ENCODE results near the gene HAUS8.
"Not testable (repeated sequence)": the region's sequence is repeated elsewhere in the genome, so short reads cannot be mapped to it uniquely, and the experiment has no call there.

HAUS8 gene, protein sequence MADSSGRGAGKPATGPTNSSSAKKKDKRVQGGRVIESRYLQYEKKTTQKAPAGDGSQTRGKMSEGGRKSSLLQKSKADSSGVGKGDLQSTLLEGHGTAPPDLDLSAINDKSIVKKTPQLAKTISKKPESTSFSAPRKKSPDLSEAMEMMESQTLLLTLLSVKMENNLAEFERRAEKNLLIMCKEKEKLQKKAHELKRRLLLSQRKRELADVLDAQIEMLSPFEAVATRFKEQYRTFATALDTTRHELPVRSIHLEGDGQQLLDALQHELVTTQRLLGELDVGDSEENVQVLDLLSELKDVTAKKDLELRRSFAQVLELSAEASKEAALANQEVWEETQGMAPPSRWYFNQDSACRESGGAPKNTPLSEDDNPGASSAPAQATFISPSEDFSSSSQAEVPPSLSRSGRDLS

DNA sequence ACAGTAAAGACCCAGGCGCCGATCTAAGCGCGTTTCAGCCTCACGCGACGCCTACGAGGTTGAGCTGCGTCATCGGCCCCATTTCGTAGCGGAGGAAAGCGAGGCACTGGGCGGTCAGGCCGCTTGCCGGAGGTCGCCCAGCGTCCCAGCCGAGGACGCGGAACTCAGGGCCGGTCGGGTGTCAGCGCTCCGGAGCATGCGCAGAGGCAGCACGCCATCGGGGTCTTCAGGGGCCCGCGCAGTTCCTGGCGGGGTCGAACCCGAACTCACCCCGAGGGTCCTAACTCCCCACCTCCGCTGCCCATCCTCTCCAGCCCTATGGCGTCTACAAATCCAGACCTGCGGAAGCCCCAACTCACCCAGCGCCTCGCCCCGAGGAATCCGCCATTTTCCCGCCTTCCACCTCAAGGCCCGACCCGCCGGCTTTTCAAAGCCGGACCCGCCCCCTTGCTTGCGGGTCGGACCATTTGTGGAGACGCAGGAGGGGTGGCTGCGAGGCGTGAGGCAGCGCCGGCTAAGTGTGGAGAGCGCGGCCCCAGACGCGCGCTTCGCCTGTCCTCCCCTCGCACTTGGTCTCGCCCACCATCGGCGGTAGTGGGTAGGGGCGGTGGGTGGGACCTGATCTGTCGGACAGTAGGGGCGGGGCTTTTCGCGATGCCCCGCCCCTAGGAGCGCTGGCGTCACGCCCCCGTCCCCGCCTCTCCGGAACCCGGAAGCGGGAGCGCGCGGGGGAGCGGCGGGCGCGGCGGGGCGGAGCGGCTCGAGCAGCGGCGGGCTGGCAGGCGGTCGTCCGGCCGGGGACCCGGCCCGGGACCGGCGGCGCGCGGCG lies at the start of gene HAUS8, which contains the start of gene MYO9B:
Gene HAUS8, minus strand, starts transcription at position 418 of the 829 bp plus-strand sequence. Its CDS starts 30 bp downstream, at position 388.
Gene MYO9B, plus strand, starts transcription at position 743 of the 829 bp plus-strand sequence. CDS start 25,941 bp downstream, outside the sequence.
- DNase-seq, result peak; percentile 100

DNA sequence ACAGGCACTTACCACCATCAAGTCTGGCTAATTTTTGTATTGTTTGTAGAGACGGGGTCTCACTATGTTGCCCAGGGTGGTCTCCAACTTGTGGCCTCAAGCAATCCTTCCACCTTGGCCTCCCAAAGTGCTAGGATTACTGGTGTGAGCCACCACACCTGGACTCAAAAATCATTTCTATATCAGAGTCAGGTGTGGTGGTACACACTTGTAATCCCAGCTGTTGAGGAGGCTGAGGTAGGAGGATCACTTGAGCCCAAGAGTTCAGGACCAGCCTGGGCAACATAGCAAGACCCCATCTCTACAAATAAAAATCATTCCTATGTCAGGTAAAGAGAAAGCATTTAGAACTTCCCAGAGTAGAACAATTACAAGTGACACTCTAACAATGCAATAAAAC lies 48.8 kb upstream of the HAUS8 start:
- DNase-seq, result no peak

DNA sequence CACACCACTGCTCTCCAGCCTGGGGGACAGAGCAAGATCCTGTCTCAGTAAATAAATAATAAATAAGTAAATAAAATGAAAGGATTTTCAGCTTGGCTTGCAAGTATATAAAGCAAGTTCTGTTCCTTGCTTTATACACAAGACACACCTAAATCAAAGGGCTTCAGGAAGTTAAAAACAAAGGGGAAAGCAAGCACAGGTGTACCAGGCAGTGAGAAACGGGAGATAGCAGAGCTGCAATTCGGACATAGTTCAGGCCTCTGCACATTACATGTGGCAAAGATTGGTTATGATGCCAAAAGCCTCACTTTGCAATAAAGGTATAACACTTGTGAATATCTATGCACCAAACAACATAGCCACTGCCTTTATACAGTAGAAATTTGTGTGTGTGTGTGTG lies 47.8 kb upstream of the HAUS8 start:
- DNase-seq, result no peak

DNA sequence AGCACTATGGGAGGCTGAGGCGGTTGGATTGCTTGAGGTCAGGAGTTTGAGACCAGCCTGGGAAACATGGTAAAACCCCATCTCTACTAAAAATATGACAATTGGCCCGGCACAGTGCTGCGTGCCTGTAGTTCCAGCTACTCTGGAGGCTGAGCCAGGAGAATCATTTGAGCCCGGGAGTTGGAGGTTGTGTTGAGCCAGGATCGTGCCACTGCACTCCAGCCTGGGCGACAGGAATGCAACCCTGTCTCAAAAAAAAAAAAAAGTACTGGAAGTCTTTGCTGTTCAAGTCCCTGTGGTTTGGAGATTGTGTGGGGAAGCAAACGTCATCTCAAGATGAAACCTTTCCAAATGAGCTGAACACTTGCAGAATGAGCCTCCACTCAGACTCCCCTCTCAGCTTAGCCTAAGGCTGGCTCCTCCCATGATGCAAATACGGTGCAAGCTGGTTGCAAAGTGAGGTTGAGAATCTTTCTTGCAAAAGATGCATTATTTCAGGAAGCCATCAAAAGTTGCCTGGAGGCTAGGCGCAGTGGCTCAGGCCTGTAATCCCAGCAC lies 46.6 kb upstream of the HAUS8 start:
- peak; percentile 36 for DNase-seq

DNA sequence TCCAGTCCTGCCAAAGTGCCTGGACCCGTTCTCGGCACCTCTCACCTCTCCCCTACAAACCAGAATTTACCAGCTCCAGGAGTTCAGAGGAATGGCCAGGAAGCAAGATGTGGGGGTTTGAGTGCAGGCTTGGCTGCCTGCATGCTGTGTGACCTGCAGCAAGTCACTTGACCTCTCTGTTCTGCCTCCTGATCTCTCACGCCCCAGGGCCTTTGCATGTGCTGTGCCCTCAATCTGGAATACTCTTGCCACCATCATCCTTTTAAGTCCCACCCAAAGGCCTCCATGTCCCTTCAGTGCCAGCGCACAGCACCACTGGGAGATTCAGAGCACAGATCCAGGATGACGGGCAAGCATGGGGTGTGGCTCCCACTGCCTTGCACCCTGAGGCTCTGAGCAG lies 43.7 kb upstream of the HAUS8 start:
- no peak for DNase-seq

DNA sequence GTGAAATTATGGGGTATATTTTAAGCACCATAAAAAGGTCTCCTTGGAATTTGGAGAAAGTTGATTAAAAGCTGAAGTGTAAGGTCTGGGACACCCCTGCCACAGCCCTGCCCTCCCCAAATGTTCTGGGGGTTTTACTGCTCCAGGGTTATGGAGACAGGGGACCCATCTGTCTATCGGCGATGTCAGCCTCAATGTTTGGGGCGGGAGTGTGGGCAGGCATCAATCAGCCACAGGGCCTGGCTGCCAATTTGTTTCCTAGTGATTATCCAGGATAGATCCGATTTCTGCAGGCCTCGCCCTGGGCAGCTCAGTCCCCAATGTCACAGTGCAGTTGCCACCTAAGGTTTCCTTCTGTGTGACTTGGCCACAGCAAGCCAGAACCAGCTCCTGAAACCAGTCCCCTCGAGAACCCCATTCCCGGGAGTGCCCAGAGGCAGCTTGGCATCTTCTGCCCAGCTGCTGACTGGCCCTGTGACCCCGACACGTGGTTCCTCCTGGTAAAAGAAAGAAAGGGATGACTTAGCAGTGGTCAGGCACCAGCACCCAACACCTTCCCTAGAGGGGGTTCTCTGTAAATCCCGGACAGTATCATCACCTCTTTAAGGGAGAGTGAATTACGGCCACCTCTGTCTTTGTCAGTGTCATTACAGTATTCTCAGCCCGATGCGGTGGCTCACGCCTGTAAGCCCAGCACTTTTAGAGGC lies 41.9 kb upstream of the HAUS8 start:
- DNase-seq, result no peak

DNA sequence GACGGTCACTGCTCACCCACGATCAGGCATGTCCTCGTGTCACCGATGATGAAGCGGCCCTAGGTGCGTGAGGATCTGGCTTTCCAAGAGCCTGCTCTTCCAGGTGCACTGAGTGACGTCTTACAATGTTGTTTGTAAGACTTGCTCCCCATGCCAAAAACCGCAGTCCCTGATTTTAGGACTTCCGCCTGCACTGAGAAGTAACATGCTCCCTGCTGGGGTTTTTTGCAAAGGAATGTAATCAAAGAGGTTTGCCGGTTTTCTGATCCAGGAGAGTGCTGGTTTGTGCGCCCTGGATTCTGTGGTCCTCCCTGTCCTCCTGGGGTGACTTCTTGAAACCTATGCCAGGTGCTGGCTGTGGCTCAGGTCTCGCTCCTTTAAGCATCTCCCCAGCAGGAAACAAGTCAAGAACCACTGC lies 39.2 kb upstream of the HAUS8 start:
- DNase-seq, result no peak

DNA sequence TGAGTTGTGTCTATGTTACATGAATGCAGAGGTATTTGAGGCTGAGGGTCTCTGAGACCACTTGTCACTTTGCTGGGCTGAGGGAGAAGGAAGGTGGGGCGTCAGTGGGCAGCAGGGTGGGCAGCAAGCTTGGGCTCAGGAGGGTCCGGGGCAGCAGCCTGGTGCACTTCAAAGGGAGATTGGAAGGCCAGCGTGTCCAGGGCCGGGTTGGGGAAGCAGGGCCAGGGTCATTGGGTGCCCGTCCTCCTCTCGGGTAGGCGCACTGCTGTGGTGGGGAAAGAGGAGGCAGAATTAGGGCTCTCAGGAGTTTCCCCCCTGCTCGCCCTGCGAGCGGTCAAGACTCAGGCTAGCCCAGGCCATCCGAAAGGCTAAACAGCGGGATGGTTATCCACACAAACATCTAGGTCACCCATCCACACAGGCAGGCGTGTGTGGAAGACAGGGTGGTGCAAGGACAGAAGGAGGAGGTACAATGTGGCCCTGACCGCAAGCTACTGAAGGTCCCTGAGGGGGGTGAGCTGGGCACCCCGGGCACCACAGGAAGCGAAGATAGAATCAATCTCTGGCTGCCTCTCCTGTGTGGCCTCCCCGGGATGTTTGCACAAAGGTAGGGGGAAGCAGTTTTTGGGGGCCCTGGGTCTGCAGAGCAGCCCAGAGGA lies 38.0 kb upstream of the HAUS8 start:
- no peak for DNase-seq

DNA sequence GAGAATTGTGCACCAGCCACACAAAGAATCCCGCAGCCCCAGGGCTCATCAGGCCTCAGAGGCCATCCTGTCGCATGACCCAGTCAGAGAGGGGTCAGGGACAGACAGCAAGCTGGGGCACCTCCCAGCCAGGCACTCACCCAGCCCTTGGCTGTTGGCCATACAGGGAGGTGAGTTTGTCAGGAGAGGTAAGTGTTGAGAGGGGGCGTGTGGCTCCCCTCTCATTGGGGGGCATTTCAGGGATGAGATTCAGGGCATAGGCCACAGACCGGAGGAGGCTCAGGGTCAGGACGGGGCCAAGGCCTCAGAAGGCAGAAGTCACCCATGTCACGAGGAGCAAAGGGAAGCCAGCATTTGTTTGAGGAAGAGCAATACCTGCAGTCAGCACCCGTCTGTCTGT lies 37.4 kb upstream of the HAUS8 start:
- DNase-seq, result no peak

DNA sequence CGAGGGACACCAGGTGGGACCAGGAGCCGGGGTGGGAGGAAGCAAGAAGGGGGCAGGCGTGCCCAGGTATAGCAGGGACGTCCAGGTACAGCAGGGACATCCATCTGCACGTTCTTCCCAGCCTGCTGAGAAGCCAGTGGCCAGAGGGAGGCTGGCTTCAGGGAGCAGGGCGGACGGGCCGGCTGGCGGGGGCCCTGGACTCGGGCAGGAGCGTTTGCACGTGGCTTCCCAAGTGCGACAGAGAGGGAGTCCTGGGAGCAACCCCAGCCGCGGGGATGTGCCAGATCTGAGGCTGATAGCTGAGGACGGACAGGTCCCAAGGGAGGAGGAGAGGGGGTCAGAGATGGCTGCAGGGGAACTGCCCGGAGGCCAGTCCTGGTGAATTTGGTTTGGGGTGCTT lies 37.0 kb upstream of the HAUS8 start:
- DNase-seq, result no peak

DNA sequence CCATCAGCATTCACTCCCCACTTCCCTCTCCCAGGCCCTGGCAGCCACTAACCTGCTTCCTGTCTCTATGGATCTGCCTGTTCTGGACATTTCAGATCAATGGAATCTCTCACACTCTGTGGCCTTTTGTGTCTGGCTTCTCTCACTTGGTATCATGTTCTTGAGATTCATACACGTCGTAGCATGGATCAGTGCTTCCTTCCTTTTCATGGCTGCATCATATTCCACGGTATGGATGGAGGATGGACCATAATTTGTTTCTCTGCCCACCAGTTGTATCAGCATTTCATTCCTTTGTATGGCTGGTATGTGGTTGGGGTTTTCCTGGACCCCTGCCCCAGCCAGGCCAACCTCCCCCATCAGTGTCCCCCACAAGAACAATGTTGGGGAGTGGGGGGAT lies 36.5 kb upstream of the HAUS8 start:
- no peak for DNase-seq

DNA sequence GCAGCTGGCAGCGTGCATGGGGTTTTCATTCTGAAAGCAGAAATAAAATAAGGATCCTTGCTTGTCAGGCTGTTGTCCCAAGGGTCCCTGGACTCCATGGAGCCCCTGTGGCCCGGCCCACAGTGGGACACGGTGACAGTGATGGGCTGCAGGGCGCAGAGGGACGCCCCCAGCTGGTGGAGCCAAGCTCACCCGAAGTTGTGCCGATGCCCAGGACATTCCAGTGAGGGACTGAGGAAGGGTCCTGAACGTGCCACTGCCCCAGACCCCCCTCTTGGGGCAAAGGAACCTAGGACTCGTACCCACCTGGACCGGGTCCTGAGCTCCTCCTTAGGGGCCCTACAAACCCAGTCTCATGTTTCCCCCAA lies 35.3 kb upstream of the HAUS8 start:
- no peak for DNase-seq

DNA sequence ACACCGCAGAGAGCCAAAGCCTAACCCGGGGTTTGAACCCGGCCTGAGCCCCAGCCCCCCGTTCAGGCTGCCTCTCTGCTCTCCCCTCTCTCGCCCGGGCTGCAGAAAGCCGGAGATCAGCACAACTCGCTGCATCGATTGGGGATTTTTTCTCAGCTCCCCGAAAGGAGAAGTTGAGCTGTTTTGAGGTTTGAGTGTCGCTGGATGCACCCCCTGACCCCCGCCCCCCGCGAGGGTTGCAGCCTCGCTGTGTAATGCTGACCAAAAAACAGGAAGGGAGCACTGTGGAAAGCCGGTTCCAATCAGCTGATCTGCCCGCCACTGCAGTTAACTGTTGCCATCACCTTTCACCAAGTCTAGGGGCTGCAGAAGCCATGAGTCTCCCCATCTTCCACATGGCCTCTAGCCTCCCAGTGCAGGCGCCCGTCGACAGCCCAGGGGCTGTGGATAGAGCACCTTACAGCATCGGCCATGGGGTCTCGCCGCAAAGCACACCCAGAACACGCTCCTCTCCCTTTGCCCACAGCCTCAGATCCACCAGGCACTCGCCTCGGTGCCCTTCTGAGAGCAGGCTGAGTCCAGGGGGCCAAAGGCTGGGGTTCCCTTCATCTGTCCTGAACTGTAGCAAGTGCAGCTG lies 34.8 kb upstream of the HAUS8 start:
- no peak for DNase-seq

DNA sequence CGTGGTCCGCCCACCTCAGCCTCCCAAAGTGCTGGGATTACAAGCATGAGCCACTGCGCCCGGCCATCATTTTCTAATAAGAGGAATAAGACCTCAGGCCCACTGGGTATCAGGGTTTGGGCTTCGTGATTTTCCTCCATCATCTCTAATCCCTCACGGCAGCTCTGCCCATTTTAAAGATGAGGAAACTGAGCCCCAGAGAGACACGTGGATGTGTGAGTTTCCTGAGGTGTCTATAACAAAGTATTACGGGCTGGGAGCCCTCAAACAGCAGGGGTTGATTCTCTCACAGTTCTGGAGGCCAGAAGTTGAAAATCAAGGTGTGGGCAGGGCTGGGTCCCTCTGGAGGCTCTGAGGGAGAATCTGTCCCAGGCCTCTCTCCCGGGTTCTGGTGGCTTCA lies 34.0 kb upstream of the HAUS8 start:
- no peak for DNase-seq

DNA sequence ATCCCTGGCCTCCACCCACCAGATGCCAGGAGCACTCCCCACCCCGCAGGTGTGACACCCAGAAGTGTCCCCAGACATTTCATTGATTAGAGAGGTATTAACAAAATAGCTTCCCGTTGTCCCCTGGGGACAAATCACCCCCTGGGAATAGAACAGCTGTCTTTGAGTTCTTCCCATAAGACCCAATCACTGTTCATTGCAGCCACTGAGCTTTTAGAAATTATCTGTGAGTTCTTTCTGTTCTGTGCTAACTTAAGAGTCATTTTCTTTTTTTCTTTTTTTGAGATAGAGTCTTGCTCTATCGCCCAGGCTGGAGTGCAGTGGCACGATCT lies 33.2 kb upstream of the HAUS8 start:
- no peak for DNase-seq

DNA sequence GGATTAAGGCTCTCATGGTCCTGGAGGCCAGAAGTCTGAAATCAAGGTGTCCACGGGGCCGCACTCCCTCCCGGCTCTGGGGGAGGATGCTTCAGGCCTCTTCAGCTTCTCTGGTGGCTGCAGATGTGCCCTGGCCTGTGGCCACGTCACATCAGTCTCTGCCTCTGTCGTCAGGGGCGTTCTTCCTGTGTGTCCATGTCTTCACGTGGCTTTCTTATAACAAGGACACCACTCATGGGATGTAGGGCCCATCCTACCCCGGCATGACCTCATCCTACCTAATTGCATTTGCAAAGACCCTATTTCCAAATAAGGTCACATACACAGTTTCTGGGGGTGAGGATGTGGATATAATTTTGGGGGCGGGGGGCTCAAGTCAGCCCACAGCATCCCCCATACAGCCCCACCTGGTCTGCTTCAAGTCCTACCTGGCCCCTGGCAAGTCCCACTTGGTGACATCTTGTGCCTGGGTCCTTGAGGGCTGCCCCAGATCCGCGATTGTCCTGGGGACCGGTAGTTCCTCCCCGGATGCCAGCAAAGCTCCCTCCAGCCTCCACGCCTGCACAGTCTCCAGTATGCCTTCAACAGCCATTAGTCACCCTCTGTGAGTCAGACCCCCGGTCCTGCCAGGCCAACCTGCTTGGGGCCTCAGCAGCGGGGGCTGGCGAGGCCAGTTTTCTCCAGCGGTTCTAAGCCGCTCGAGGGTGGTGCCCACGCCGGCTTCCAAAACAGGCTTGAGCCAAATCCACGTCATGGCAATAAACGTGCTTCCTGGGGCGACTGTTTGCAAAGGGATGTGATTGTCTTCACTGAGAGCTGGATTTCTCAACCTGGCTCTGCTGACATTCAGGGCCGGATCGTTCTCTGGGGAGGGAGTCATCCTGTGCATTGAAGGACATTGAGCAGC lies 32.5 kb upstream of the HAUS8 start:
- DNase-seq, result peak; percentile 88

DNA sequence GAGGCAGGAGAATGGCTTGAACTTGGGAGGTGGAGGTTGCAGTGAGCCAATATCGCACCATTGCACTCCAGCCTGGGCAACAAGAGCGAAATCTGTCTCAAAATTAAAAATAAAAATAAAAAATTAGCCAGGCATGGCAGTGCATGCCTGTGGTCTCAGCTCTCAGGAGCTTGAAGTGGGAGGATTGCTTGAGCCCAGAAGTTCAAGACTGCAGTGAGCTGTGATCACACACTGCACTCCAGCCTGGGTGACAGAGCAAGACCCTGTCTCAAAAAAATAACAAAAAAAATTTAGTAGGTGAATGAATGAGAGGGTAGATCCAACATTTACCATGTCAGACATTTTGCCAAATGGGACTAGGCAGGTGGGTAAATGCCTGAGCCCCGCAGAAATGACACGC lies 31.7 kb upstream of the HAUS8 start:
- DNase-seq, result not testable (repeated sequence)

DNA sequence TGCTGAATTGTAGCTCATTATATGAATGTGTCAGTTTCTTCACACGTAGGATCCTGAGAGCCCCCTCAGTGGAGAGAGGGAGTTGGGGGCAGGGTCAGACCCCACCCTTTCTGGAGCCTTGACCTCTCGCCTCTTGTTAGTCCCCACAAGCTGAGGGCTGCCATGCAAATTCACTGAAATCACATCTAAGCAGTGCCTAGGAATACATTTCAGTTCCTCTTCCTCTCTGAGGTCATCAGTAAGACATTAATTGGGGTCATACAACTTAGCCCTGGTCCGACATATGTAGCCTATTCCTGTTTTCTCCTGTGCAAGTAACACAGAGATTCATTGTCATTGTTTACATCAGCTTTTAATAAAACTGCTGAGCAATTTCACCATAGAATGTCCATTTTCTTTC lies 30.3 kb upstream of the HAUS8 start:
- no peak for DNase-seq

DNA sequence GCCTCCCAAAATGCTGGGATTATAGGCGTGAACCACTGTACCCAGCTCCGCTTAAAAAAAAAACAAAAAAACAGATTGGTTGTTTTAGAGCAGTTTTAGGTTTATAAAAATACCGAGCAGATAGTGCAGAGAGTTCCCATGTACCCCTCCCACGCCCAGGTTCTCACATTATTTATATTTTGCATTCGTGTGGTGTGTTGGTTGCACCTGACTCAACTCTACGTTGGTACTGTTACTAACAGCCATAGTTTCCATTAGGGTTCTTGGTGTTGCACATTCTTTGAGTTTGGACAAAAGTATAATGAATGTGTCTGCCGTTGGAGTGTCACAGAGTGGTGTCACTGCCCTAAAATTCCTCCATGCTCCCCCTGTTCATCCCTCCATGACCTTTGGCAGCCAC lies 29.4 kb upstream of the HAUS8 start:
- DNase-seq, result no peak

DNA sequence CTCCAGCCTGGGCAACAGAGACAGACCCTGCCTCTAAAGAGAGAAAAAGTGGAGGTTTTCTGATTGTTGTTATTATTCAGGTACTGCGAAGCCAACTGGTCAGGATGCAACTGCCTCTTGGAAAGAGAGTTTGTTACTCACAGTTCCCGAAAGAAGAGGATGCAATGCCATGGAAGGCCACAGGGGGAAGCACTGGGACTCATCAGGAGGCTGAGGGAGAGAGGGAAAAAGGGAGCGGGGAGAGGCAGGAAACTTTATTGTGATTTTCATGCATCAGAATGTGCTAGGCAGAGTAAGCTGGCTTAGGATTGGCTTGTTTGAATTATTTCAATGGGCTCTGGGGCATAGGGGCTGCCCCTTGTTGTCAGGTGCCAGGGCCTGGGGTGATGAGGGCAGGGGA lies 27.9 kb upstream of the HAUS8 start:
- DNase-seq, result no peak
